Measurements from ENCODE around the gene ARHGAP8.

GRCh38 chr22:44797181-44797725, 44.9 kb downstream of the ARHGAP8 start:
- no peak for TF ChIP-seq POLR2AphosphoS5 (IDR thresholded peaks at IDR 0.05)
- TF ChIP-seq CTCF (IDR thresholded peaks at IDR 0.05 in 8 of 11, conservative IDR thresholded peaks at IDR 0.05 in 3 of 11), result no peak
- TF ChIP-seq POLR2A (IDR thresholded peaks at IDR 0.05), result no peak
